GM19372 (cell line): Measurements from ENCODE around the gene CFAP52.
A peak's percentile ranks its signal among the peaks of the same experiment; 100 is the strongest.
"Not testable (repeated sequence)": the region's sequence is repeated elsewhere in the genome, so short reads cannot be mapped to it uniquely, and the experiment has no call there.

ENCODE experiments used
- ATAC-seq: cut with Tn5 transposase; IDR thresholded peaks from one replicate; pipeline ENCODE4 v1.9.1; 2021; ENCODE audit warnings: mild to moderate bottlenecking, low read depth, moderate library complexity; ENCODE audit not compliant: unreplicated experiment

CFAP52 gene

DNA sequence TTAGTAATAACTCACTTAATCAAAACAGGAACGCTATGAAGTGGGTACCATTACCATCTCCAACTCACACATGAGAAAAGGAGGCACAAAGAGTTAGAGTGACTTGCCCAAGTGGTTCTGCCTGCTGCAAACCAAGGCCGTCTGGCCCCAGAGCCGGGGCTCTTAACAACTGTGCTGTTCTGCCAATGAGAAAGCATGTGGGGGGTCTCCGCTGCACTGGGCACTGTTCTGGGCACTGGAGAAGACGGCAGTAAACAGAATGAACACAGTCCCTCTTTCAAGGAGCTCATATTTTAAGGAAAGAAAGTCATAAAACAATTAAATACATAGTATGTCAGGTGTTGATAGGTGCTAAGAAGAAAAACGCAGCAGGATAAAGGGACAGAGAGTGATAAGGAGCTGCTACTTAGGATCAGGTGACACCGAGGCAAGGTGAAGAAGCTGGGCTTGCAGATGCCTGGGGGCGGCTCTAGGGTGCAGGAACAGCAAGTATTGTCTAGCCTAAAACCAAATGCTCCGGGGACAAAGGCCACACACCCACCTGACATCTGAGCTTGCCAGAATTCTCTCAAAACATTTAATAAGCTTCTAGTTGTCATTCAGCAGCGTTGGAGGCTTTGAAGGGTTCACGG, 7.4 kb upstream of the CFAP52 start:
- no peak for ATAC-seq

GRCh38 chr17:9571201-9571600, 5.2 kb upstream of the CFAP52 start:
- no peak for ATAC-seq

DNA sequence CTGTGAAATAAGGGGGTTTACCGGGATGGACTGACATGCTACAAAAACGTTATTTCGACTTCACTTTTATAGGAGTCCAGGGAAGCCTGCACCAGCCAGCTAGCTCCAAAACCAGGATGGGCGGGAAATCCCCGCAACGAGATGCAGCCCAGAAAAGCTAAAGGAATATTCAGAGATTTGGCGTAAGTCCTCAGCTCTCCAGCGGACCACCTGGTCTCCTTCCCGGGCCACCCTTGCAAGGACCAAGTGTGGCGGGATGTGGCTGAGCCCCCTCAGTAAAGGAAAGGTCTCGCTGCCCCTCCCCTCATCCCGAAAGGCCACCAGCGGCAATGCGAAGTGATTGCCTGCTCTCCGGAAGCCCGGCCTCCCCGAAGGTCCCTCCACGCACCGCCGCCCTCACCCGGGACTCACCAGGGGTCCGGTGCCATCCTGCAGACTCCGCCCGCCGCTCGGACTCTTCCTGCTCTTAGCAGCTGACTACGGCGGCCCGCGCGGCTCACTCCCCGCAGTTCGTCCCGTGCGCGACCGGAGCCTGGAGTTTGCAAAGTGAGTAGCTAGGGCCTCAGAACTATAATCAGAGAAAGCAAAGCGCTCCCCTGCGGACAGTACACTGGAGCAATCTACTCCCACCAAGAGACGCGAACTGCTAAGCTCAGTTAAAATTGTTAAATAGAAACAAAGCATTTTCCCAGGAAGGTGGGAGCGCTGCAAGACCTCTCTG, 901 bp upstream of the CFAP52 start, which contains the start of gene STX8:
Gene STX8, minus strand, starts transcription at position 440 of the 721 bp plus-strand sequence. Its CDS starts 12 bp downstream, at position 428.
- peak; percentile 75 for ATAC-seq

DNA sequence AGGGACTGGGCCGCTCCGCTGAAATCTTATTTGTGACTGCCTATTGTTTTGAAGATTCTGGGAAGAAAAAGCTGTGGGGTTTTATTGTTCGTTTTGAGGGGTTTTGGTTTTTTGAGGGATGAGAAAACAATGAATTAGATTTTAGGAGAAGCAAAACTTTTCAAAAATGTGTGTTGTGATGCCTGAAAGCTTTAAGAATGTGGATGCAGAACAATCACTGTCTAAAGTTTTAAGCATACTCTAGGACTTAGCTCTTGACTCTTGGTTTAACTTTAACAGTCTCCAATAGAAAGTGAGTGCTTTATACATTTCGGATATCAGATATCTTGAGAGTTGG, 899 bp downstream of the CFAP52 start:
- no peak for ATAC-seq

GRCh38 chr17:9587969-9588656, 11.7 kb downstream of the CFAP52 start:
- no peak for ATAC-seq

GRCh38 chr17:9594065-9594464, 17.6 kb downstream of the CFAP52 start:
- ATAC-seq: no peak

- not testable (repeated sequence) for ATAC-seq
Observed at GRCh38 chr17:9597638-9598037, 21.2 kb downstream of the CFAP52 start.

GRCh38 chr17:9598661-9599060, 22.2 kb downstream of the CFAP52 start:
- ATAC-seq: no peak

DNA sequence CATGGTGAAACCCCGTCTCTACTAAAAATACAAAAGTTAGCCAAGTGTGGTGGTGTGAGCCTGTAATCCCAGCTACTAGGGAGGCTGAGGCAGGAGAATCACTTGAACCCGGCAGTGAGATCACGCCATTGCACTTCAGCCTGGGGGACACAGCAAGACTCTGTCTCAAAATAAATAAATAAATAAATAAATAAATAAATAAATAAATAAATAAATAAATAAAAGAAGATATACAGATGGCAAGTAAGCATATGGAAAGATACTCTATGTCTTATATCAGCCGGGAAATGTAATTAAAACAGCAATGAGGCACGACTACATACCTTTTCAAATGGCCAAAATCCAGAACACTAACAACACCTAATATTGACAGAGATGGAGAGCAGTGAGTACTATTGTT, 28.1 kb downstream of the CFAP52 start:
- ATAC-seq: not testable (repeated sequence)

- ATAC-seq: no peak
Observed at GRCh38 chr17:9606453-9606852, 30.0 kb downstream of the CFAP52 start.

DNA sequence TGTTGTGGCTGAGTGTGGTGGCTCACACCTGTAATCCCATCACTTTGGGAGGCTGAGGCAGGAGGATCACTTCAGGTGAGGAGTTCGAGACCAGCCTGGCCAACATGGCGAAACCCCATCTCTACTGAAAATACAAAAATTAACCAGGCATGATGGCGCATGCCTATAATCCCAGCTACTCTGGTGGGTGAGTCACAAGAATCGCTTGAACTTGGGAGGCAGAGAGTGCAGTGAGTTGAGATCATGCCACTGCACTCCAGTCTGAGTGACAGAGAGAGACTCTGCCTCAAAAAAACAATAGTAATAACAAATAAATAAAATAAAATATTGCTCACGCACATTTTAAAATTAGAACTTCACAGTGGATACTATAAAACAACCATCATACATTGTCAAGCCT, 30.6 kb downstream of the CFAP52 start:
- not testable (repeated sequence) for ATAC-seq

DNA sequence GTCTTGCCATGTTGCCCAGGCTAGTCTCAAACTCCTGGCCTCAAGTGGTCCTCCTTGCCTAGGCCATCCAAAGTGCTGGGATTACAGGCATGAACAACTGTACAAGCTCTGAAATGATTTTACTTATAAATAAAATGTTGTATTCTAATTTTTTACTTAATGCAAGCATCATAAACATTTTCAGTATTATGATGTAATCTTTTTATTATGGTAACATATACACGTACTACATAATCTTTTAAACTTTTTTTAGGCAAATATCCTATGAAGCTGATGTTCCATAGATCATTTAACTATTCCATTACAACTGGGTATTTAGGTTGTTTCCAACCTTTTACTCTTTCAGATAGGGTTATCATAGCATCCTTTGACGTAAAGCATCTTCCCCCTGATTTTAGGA, 35.1 kb downstream of the CFAP52 start:
- ATAC-seq: no peak

DNA sequence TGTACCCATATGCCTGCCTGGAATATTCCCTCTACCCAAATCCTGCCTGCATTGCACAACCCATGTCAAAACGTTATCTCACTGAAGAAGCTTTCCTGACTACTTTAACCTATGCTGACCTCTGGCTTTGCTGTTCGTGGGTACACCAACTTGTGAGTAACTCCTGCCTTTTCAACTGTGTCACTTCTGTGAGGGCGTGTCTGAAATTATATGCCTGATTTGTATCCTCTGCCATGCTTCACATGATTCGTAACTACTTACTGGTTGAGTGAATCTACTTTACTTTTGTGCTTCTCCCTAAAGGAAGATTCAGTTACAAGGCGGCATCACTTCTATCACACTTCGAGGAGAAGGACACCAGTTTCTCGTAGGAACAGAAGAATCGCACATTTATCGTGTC, 35.6 kb downstream of the CFAP52 start:
- ATAC-seq: no peak

DNA sequence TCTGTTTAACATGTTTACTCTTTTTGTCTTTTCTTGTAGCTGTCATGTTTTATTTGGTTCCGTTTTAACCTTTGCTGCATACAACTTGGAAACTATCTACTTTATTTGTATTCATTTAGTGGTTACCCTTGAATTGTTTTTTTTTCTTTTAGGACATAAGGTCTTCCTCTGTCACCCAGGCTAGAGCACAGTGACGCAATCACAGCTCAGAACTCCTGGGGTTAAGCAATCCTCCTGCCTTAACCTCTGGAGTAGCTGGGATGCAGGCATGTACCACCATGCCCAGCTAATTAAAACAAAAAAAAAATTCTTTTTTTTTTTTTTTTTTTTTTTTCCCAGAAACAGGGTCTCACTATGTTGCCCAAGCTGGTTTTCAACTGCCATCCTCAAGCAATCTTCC, 39.0 kb downstream of the CFAP52 start:
- no peak for ATAC-seq

DNA sequence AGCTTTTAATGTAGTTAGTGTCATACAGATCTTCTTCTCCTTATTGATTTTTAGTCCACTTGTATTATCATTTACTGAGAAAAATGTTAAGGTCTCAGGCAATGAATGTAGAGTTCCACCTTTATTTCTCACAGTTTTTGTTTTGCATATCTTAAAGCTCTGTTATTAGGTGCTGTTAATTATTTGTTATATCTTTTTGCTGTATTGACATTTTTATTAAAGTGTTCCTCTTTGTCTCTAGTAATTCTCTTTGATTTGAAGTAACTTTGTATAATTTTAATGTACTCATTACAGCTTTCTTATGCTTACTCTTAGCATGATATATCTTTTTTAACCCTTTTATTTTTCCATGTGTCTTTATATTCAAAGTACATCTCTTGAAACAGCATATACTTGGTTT, 46.5 kb downstream of the CFAP52 start:
- ATAC-seq: no peak

DNA sequence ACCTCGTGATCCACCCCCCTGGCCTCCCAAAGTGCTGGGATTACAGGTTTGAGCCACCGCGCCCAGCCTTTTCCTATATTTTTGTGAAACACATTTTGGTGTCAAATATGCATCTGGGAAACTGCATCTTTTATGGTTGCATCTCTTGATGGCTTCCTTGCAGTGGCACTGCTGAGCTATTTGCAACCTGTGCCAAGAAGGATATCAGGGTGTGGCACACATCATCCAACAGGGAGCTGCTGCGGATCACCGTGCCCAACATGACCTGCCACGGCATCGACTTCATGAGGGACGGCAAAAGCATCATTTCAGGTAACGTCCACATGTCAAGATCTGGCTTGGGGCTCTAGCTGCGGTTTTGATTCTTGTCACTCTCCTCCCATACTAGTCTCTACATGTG, 52.1 kb downstream of the CFAP52 start:
- ATAC-seq: no peak

DNA sequence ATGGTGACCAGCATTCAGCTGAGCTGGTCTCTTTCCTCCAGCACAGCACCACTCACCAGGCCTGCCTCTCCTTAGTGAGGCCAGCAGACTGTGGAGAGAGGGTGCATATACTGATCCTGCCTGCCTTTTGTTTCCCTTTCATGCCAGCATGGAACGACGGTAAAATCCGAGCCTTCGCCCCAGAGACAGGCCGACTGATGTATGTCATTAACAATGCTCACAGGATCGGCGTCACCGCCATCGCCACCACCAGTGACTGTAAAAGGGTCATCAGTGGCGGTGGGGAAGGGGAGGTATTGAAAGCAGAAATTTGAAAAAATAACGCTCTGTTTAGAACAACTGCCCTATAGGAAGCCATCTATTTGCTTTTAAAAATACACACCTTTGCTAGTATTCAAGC, 56.3 kb downstream of the CFAP52 start:
- ATAC-seq: no peak

GRCh38 chr17:9635340-9635739, 58.9 kb downstream of the CFAP52 start:
- no peak for ATAC-seq

DNA sequence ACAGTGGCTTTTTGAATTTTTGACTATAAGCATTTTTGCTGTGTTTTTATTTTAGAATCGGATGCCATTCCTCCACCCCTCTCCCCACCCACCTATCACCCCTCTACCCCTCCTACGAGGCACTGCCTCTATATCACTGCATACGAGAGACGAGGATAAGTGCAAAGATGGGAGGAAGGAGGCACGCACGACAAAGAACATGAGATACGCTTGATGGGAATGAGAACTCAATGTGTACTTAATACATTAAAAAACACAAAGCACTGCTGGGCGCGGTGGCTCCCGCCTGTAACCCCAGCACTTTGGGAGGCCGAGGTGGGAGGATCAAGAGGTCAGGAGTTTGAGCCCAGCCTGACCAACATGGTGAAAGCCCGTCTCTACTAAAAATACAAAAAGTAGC, 60.1 kb downstream of the CFAP52 start:
- ATAC-seq: no peak

GRCh38 chr17:9640388-9640787, 63.9 kb downstream of the CFAP52 start:
- not testable (repeated sequence) for ATAC-seq

DNA sequence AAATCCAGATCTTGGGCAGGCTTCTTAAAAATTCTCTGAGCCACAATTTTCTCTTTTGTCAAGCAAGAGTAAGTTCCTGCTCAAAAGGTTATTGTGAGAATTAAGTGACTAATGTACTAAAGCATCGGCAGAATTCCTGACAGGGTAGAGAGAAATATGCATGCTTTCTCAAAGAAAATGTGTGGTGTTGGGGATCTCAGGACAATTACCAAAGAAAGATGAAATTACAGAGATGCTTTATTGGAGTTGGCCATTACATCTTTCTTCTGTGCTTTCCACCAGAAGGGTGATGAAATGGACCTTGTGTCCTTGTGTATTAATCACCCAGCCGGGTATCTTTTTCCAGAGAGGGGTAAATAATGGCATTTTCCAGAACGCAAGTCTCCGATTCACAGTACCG, 67.2 kb downstream of the CFAP52 start:
- ATAC-seq: no peak
